Neural cell (in vitro differentiated cells): ENCODE results near the gene PDGFA. TPM values are rescaled to one million over a fixed set of nuclear protein-coding genes. Genes with fewer than 3 reads are reported as not detected.

ENCODE experiments used
- H2AFZ ChIP-seq: fragments of 200-600, 300-800 bp; sonication (generic), shearing (Covaris generic); 2 replicates; pipeline ENCODE4 v1.6.0; 2014; ENCODE audit warnings: low read depth, mild to moderate bottlenecking, antibody characterized with exemption, low read length, moderate library complexity
- H3F3A ChIP-seq: fragments of 200-600 bp; shearing (Covaris generic); 2 replicates; pipeline ENCODE4 v1.6.1; 2016; ENCODE audit warnings: mild to moderate bottlenecking, moderate library complexity, mixed read lengths, antibody characterized with exemption, low read length; ENCODE audit not compliant: insufficient read depth, poor library complexity, severe bottlenecking
- H3K27ac ChIP-seq: fragments of 200-600, 300-800 bp; sonication (generic), shearing (Covaris generic); 2 replicates; pipeline ENCODE4 v1.5.1; 2014; ENCODE audit warnings: mild to moderate bottlenecking, low read length, moderate library complexity
- H3K27me3 ChIP-seq: fragments of 300-800, 200-600 bp; sonication (generic), shearing (Covaris generic); 2 replicates; pipeline ENCODE4 v1.6.0; 2014; ENCODE audit warnings: mild to moderate bottlenecking, low read depth, low read length, moderate library complexity; ENCODE audit not compliant: insufficient read depth
- H3K36me3 ChIP-seq: fragments of 300-800, 200-600 bp; sonication (generic), shearing (Covaris generic); 2 replicates; pipeline ENCODE4 v1.5.1; 2014; ENCODE audit warnings: mild to moderate bottlenecking, antibody characterized with exemption, low read length, moderate library complexity; ENCODE audit not compliant: insufficient read depth
- H3K4me2 ChIP-seq: fragments of 300-800, 200-600 bp; sonication (generic), shearing (Covaris generic); 2 replicates; pipeline ENCODE4 v1.6.0; 2014; ENCODE audit warnings: mild to moderate bottlenecking, low read length
- H3K4me3 ChIP-seq: fragments of 300-800, 200-600 bp; sonication (generic), shearing (Covaris generic); 2 replicates; pipeline ENCODE4 v1.5.1; 2014; ENCODE audit warnings: mild to moderate bottlenecking, low read length, moderate library complexity
- H3K79me2 ChIP-seq: fragments of 200-600 bp; shearing (Covaris generic); replicated peaks from 2 replicates; pipeline ENCODE4 v1.6.0; 2014; ENCODE audit warnings: mild to moderate bottlenecking, low read length, moderate library complexity; ENCODE audit not compliant: insufficient read depth
- H3K9ac ChIP-seq: fragments of 300-800, 200-600 bp; sonication (generic), shearing (Covaris generic); 2 replicates; pipeline ENCODE4 v1.6.1; 2016; ENCODE audit warnings: mild to moderate bottlenecking, low read length, mixed read lengths
- H3K9me2 ChIP-seq: fragments of 200-600 bp; shearing (Covaris generic); 2 replicates; pipeline ENCODE4 v1.6.1; 2016; ENCODE audit warnings: mild to moderate bottlenecking, low read length, mixed read lengths; ENCODE audit not compliant: insufficient read depth
- H3K9me3 ChIP-seq: fragments of 200-600, 300-800 bp; sonication (generic), shearing (Covaris generic); 2 replicates; pipeline ENCODE4 v1.6.1; 2016; ENCODE audit warnings: mild to moderate bottlenecking, mixed run types, low read length, moderate library complexity, mixed read lengths
- H4K20me1 ChIP-seq: fragments of 200-600 bp; shearing (Covaris generic); 2 replicates; pipeline ENCODE4 v1.6.1; 2016; ENCODE audit warnings: mild to moderate bottlenecking, mixed run types; ENCODE audit not compliant: insufficient read depth
- EP300 ChIP-seq: fragments of 450-650 bp; conservative IDR thresholded peaks from 2 replicates; pipeline ENCODE4 v1.6.1; 2014; ENCODE audit warnings: antibody characterized with exemption, mild to moderate bottlenecking, moderate library complexity; ENCODE audit not compliant: poor library complexity, severe bottlenecking
- EZH2 ChIP-seq: fragments of 200-600, 300-800 bp; shearing (Covaris generic), sonication (generic); IDR thresholded peaks from 2 replicates; pipeline ENCODE4 v1.6.1; 2014; ENCODE audit warnings: antibody characterized with exemption, low read length, borderline replicate concordance, mild to moderate bottlenecking; ENCODE audit not compliant: insufficient read depth, poor library complexity, severe bottlenecking
- MXI1 ChIP-seq: fragments of 450-650 bp; conservative IDR thresholded peaks from 2 replicates; pipeline ENCODE4 v1.6.1; 2014; ENCODE audit warnings: antibody characterized with exemption, mild to moderate bottlenecking; ENCODE audit not compliant: poor library complexity, severe bottlenecking
- POLR2AphosphoS5 ChIP-seq: IDR thresholded peaks from 2 replicates; pipeline ENCODE4 v1.6.1; 2012
- RAD21 ChIP-seq: fragments of 450-650 bp; conservative IDR thresholded peaks from 2 replicates; pipeline ENCODE4 v1.6.1; 2014; ENCODE audit warnings: antibody characterized with exemption, mild to moderate bottlenecking, moderate library complexity
- SMC3 ChIP-seq: fragments of 450-650 bp; conservative IDR thresholded peaks from 2 replicates; pipeline ENCODE4 v1.6.1; 2014; ENCODE audit warnings: antibody characterized with exemption, mild to moderate bottlenecking, moderate library complexity; ENCODE audit not compliant: poor library complexity
- TAF1 ChIP-seq: IDR thresholded peaks from 2 replicates; pipeline ENCODE4 v1.6.1; 2012; ENCODE audit warnings: low read depth
- polyA plus RNA-seq: library from polyadenylated mRNA; depleted of rRNA; stranded (reverse); fragments of >200 nt; gene quantifications from 2 replicates; pipeline ENCODE4 v1.2.3, GENCODE V29; 2014
- TF ChIP-seq, protein P1 (sequence below): IDR thresholded peaks from 2 replicates; pipeline ENCODE4 v1.6.1; 2012; ENCODE audit warnings: borderline replicate concordance
- TF ChIP-seq, protein P2 (sequence below): fragments of 450-650 bp; IDR thresholded peaks from 2 replicates; pipeline ENCODE4 v1.5.1; 2014; ENCODE audit warnings: antibody characterized with exemption, mild to moderate bottlenecking, moderate library complexity; ENCODE audit not compliant: poor library complexity, severe bottlenecking

The PDGFA gene
- polyA plus RNA-seq, 1 donor from 2014 or later = 4.1 TPM

DNA sequence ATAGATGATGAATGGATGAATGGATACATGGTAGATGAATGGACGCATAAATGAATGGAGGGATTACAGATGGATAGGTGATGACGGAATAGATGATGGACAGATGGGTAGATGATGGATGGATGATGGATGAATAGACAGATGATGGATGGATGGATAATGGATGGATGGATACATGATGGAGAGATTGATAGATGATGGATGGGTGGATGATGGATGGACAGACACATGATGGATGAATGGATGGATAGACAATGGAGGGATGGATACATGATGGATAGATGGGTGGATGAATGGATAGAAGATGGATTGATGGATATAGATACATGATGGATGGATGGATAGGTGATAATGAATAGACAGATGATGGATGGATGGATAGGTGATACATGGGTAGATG, 8.8 kb upstream of the PDGFA start:
- Histone ChIP-seq H3K4me2 (no peak overlapping the region), H3K9me2 (no peaks in the 10 kb centered on the region), H3K27me3 (peaks cover 10% of the 10 kb centered on the region), H3K9ac (no peak overlapping the region), H3K27ac (no peak overlapping the region), H2AFZ (no peak overlapping the region), H3K36me3 (no peaks in the 10 kb centered on the region), H3F3A (no peaks in the 10 kb centered on the region), H3K4me3 (no peak overlapping the region), H3K79me2 (no peaks in the 10 kb centered on the region), H3K9me3 (no peaks in the 10 kb centered on the region), H4K20me1 (no peaks in the 10 kb centered on the region)
- TF ChIP-seq RAD21 (no peak), EP300 (peak; percentile 47)

DNA sequence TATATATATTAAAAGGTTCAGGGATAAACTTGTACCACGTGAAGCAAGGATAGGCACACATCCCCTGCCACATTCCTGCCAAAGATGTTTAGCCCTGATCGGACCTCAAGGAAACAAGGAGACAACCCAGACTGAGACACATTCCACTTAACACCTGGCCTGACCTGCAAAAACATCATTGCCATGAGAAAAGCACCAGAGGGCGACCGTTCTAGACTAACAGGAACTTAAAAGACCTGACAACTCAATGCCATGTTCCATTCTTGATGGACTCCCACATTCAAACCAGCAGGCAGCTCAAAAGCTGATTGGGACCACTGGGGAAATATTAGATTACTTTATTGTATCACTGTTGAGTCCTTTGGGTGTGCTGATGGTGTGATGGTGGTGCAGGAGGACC, 8.1 kb upstream of the PDGFA start:
- no peak overlapping the region for H2AFZ ChIP-seq
- no peaks in the 10 kb centered on the region for H4K20me1 ChIP-seq
- no peaks in the 10 kb centered on the region for H3F3A ChIP-seq
- H3K27ac ChIP-seq = no peak overlapping the region
- H3K79me2 ChIP-seq = no peaks in the 10 kb centered on the region
- H3K4me3 ChIP-seq = no peak overlapping the region
- TF ChIP-seq SMC3 (no peak), TAF1 (no peak), MXI1 (no peak), RAD21 (no peak), EZH2 (no peak), POLR2AphosphoS5 (no peak), EP300 (no peak)
- TF ChIP-seq, protein P1, sequence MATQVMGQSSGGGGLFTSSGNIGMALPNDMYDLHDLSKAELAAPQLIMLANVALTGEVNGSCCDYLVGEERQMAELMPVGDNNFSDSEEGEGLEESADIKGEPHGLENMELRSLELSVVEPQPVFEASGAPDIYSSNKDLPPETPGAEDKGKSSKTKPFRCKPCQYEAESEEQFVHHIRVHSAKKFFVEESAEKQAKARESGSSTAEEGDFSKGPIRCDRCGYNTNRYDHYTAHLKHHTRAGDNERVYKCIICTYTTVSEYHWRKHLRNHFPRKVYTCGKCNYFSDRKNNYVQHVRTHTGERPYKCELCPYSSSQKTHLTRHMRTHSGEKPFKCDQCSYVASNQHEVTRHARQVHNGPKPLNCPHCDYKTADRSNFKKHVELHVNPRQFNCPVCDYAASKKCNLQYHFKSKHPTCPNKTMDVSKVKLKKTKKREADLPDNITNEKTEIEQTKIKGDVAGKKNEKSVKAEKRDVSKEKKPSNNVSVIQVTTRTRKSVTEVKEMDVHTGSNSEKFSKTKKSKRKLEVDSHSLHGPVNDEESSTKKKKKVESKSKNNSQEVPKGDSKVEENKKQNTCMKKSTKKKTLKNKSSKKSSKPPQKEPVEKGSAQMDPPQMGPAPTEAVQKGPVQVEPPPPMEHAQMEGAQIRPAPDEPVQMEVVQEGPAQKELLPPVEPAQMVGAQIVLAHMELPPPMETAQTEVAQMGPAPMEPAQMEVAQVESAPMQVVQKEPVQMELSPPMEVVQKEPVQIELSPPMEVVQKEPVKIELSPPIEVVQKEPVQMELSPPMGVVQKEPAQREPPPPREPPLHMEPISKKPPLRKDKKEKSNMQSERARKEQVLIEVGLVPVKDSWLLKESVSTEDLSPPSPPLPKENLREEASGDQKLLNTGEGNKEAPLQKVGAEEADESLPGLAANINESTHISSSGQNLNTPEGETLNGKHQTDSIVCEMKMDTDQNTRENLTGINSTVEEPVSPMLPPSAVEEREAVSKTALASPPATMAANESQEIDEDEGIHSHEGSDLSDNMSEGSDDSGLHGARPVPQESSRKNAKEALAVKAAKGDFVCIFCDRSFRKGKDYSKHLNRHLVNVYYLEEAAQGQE = no peak
- TF ChIP-seq, protein P2, sequence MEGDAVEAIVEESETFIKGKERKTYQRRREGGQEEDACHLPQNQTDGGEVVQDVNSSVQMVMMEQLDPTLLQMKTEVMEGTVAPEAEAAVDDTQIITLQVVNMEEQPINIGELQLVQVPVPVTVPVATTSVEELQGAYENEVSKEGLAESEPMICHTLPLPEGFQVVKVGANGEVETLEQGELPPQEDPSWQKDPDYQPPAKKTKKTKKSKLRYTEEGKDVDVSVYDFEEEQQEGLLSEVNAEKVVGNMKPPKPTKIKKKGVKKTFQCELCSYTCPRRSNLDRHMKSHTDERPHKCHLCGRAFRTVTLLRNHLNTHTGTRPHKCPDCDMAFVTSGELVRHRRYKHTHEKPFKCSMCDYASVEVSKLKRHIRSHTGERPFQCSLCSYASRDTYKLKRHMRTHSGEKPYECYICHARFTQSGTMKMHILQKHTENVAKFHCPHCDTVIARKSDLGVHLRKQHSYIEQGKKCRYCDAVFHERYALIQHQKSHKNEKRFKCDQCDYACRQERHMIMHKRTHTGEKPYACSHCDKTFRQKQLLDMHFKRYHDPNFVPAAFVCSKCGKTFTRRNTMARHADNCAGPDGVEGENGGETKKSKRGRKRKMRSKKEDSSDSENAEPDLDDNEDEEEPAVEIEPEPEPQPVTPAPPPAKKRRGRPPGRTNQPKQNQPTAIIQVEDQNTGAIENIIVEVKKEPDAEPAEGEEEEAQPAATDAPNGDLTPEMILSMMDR = no peak
- H3K9ac ChIP-seq = no peak overlapping the region
- no peak overlapping the region for H3K4me2 ChIP-seq
- H3K36me3 ChIP-seq = no peaks in the 10 kb centered on the region
- peaks cover 18% of the 10 kb centered on the region for H3K27me3 ChIP-seq
- H3K9me3 ChIP-seq = no peaks in the 10 kb centered on the region
- no peaks in the 10 kb centered on the region for H3K9me2 ChIP-seq

DNA sequence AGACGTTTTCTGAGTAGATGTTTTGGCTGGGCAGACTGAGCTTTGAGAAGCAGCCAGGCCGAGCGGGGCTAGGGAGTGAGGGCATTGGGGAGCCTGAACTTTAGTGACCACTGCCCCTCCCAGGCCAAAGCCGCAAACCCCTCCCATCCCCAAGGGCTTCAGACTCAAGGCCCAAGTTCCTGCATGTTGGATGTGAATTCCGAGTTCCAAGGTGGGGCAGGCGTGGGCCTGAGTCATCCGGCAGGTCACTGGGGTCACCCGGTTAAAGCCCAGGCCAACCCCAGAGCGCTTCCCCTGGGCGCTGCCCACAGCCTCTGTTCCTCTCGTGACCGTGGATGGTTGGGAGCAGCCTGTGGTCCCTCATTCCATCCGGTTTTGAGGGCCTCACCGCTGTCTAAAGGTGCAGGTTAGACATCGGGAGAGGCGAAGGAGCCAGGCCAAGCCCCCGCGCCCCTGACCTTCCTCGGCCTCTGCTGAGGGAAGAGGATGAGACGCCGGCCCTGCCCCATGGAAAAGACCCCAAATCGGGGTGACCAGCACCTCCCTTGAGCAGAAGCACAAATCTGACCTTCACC, 6.9 kb upstream of the PDGFA start:
- H3K9me2 ChIP-seq = no peaks in the 10 kb centered on the region
- H3K4me2 ChIP-seq = no peak overlapping the region
- H3K79me2 ChIP-seq = no peaks in the 10 kb centered on the region
- H3F3A ChIP-seq = no peaks in the 10 kb centered on the region
- H4K20me1 ChIP-seq = no peaks in the 10 kb centered on the region
- H3K27ac ChIP-seq = no peak overlapping the region
- TF ChIP-seq RAD21 (no peak), MXI1 (no peak), TAF1 (no peak), POLR2AphosphoS5 (no peak), EZH2 (no peak), EP300 (no peak), SMC3 (no peak)
- TF ChIP-seq, protein P1 = no peak
- TF ChIP-seq, protein P2 = no peak
- no peaks in the 10 kb centered on the region for H3K9me3 ChIP-seq
- no peak overlapping the region for H3K4me3 ChIP-seq
- H3K27me3 ChIP-seq = peaks cover 29% of the 10 kb centered on the region
- no peak overlapping the region for H2AFZ ChIP-seq
- no peaks in the 10 kb centered on the region for H3K36me3 ChIP-seq
- H3K9ac ChIP-seq = no peak overlapping the region
